ENCODE results near the gene RPL5. TPM values are rescaled to one million over a fixed set of nuclear protein-coding genes. Genes with fewer than 3 reads are reported as not detected.
A peak's percentile ranks its signal among the peaks of the same experiment; 100 is the strongest.

Gene RPL5
- total and polyA plus RNA-seq, 9 of the 15 experiments (the other 6 are each of a cell fraction or from before 2014, with no cell fraction given) = 1,467 to 4,252 (median 2,454) TPM

DNA sequence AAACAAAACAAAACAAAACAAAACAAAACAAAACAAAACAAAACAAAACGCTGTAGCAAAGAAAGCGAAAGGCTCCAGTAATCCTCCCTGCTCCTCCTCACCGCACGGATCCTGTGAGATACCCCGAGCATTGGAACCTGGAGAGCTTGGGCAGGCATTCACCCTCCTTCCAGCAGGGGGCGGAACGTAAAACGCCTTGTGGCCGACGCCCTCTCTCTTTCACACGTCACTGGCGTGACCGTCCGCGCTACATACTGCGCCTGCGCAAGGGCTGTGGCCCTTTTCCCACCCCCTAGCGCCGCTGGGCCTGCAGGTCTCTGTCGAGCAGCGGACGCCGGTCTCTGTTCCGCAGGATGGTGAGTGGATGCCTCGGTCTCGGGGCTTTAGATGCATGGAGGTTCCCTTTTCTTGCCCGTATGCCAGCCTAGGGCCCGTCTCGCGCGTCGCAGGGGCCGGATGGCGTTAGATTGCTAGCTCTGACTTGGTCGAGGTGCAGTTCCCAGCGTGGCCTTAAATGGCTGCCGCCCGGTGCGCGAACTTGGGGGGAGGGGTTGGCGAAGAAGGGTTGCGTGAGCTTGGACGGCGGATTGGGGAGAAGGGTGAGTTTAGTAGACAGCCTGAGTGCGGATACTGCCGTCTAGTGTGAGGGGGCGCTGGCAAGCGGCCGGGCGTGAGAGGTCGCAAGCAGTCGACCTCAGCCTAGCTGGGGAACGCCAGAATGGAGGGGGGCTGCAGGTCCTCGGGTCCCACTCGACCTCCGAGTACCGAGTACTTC, at the start of gene RPL5 (continued):
- TF ChIP-seq, protein P1, sequence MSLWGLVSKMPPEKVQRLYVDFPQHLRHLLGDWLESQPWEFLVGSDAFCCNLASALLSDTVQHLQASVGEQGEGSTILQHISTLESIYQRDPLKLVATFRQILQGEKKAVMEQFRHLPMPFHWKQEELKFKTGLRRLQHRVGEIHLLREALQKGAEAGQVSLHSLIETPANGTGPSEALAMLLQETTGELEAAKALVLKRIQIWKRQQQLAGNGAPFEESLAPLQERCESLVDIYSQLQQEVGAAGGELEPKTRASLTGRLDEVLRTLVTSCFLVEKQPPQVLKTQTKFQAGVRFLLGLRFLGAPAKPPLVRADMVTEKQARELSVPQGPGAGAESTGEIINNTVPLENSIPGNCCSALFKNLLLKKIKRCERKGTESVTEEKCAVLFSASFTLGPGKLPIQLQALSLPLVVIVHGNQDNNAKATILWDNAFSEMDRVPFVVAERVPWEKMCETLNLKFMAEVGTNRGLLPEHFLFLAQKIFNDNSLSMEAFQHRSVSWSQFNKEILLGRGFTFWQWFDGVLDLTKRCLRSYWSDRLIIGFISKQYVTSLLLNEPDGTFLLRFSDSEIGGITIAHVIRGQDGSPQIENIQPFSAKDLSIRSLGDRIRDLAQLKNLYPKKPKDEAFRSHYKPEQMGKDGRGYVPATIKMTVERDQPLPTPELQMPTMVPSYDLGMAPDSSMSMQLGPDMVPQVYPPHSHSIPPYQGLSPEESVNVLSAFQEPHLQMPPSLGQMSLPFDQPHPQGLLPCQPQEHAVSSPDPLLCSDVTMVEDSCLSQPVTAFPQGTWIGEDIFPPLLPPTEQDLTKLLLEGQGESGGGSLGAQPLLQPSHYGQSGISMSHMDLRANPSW (CRISPR knock-in tag; IDR thresholded peaks at IDR 0.05) = peak; percentile 99
- TF ChIP-seq HNRNPK (IDR thresholded peaks at IDR 0.05; ENCODE audit: low read depth, low read length, poor library complexity, severe bottlenecking) (no peak), CC2D1A (IDR thresholded peaks at IDR 0.05) (peak; percentile 97), FOXA1 (IDR thresholded peaks at IDR 0.05; ENCODE audit: borderline replicate concordance) (no peak), RBM34 (IDR thresholded peaks at IDR 0.05; ENCODE audit: borderline replicate concordance, insufficient read depth, low read length) (no peak), TAF7 (tag; IDR thresholded peaks at IDR 0.05) (peak; percentile 100), NEUROD1 (IDR thresholded peaks at IDR 0.05; ENCODE audit: borderline replicate concordance, low read depth, low read length, partially characterized antibody) (peak; percentile 54), KAT8 (IDR thresholded peaks at IDR 0.05; ENCODE audit: low read depth) (no peak), SIN3A (IDR thresholded peaks at IDR 0.05; ENCODE audit: borderline replicate concordance in 2 of 2, control insufficient read depth in 1 of 2, low read depth in 2 of 2, low read length in 2 of 2) (peak in 1 of 2 experiments; percentile 62; a peak in 1 of 4 replicates), ZFP36 (IDR thresholded peaks at IDR 0.05; ENCODE audit: low read depth, low read length, partially characterized antibody) (peak; percentile 20), BACH1 (tag; IDR thresholded peaks at IDR 0.05) (no peak), CBX2 (IDR thresholded peaks at IDR 0.05; ENCODE audit: insufficient read depth, low read length, poor library complexity, severe bottlenecking) (no peak), SMARCE1 (IDR thresholded peaks at IDR 0.05) (no peak), HNRNPH1 (optimal IDR thresholded peaks at IDR 0.05; ENCODE audit: low read depth, low read length) (no peak), ZNF695 (CRISPR knock-in tag; IDR thresholded peaks at IDR 0.05) (no peak), JUNB (CRISPR knock-in tag; conservative IDR thresholded peaks at IDR 0.05) (no peak), ATF1 (CRISPR knock-in tag; IDR thresholded peaks at IDR 0.05) (peak; percentile 73), ATF1 (tag; IDR thresholded peaks at IDR 0.05) (peak; percentile 97), HOXB6 (CRISPR knock-in tag; IDR thresholded peaks at IDR 0.05; ENCODE audit: borderline replicate concordance) (0 out of 2 replicates have a peak, but pooled peaks have one; percentile 66), CEBPG (CRISPR knock-in tag; IDR thresholded peaks at IDR 0.05) (peak; percentile 61; the same call in 1 of the 2 replicates), CEBPG (tag; conservative IDR thresholded peaks at IDR 0.05 in 1 of 2, IDR thresholded peaks at IDR 0.05 in 1 of 2) (peak in 1 of 2 experiments; percentile 19; a peak in 1 of 4 replicates), ZNF445 (CRISPR knock-in tag; IDR thresholded peaks at IDR 0.05; ENCODE audit: low read depth) (no peak), CCNT2 (IDR thresholded peaks at IDR 0.05; ENCODE audit: borderline replicate concordance, extremely low read depth, insufficient read length, low read depth, low read length) (no peak)
- TF ChIP-seq, protein P2, sequence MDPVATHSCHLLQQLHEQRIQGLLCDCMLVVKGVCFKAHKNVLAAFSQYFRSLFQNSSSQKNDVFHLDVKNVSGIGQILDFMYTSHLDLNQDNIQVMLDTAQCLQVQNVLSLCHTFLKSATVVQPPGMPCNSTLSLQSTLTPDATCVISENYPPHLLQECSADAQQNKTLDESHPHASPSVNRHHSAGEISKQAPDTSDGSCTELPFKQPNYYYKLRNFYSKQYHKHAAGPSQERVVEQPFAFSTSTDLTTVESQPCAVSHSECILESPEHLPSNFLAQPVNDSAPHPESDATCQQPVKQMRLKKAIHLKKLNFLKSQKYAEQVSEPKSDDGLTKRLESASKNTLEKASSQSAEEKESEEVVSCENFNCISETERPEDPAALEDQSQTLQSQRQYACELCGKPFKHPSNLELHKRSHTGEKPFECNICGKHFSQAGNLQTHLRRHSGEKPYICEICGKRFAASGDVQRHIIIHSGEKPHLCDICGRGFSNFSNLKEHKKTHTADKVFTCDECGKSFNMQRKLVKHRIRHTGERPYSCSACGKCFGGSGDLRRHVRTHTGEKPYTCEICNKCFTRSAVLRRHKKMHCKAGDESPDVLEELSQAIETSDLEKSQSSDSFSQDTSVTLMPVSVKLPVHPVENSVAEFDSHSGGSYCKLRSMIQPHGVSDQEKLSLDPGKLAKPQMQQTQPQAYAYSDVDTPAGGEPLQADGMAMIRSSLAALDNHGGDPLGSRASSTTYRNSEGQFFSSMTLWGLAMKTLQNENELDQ (CRISPR knock-in tag; IDR thresholded peaks at IDR 0.05; ENCODE audit: borderline replicate concordance) = no peak

Data from K562 (cell line).